ENCODE measurements around the gene NFATC2.

DNA sequence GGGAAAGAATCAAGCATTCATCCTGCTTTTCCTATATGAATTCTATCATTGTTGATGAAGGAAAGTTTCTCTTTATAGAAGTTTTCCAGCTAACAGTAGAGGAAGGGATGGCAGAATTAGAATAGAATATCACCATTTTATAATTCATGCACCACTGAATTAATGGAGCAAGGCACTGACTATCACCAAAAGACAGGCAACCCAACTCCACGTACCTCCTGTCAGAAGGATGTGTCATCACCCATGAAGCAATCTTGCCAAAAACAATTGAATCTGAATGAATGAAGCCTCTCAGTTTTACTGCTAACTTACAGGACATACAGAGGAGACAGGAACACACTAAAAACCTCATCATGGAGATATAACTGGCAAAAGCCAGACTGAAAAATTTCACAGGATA, 122.4 kb downstream of the NFATC2 start:
- TF ChIP-seq CTCF (IDR thresholded peaks at IDR 0.05) (no peak), POLR2A (IDR thresholded peaks at IDR 0.05) (no peak)
